NCI-H1417 treated with DMSO at 0.1 percent for 48 hours (cell line): ENCODE results near the gene NDUFV1.
"Not testable (repeated sequence)": the region's sequence is repeated elsewhere in the genome, so short reads cannot be mapped to it uniquely, and the experiment has no call there.

Source experiments
- DNase-seq: peaks from one replicate; lab custom pipeline; 2025; lab: John Stamatoyannopoulos, UW

Gene NDUFV1

DNA sequence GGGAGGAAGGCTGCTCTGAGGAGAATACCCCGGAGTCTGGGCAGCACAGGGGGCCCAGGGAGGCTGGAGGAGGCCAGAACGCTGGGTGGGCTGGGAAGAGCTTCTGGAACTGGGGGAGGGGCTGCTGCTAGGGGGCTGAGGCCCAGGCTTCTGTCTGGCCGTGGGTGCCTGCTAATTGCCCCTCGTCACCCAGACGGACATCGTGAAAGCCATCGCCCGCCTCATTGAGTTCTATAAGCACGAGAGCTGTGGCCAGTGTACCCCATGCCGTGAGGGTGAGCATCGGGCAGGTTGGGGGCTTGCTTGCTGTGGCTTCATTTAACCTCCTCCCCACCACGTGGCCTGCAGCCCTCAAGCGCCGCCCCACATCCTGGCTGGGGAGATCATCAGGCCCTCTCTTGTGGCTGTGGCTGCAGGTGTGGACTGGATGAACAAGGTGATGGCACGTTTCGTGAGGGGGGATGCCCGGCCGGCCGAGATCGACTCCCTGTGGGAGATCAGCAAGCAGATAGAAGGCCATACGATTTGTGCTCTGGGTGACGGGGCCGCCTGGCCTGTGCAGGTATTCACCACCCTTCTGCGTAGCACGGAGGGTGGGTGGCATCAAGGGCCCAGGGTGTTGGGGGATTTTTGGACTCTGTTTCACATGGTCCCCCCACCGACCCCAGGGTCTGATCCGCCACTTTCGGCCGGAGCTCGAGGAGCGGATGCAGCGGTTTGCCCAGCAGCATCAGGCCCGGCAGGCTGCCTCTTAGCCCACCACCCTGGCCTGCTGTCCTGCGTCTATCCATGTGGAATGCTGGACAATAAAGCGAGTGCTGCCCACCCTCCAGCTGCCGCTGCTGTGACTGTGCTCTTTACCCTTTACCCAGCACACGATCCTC is 5.2 kb downstream of the NDUFV1 start:
- no peak for DNase-seq

DNA sequence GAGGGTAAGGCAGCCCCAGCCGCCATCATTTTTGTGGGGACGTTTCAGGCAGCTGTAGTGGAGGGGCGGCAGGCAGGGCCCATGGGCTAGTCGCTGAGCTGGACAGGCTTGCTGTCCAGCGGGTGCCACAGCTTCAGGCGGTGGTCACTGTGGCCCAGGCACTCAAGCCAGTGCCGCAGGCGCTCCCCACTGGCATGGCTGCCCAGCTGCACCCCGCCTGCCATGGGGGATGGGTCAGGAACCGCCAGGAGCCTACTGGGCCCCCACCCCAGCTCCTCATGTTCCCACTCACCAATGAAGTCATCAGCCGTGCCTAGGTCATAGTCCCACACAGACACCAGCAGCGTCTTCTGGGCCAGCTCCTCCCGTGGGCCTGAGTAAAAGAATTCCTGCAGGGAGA is 6.0 kb downstream of the NDUFV1 start:
- no peak for DNase-seq

- DNase-seq: no peak
These were observed 6.7 kb downstream of the NDUFV1 start for GRCh38 chr11:67613313-67613959.

DNA sequence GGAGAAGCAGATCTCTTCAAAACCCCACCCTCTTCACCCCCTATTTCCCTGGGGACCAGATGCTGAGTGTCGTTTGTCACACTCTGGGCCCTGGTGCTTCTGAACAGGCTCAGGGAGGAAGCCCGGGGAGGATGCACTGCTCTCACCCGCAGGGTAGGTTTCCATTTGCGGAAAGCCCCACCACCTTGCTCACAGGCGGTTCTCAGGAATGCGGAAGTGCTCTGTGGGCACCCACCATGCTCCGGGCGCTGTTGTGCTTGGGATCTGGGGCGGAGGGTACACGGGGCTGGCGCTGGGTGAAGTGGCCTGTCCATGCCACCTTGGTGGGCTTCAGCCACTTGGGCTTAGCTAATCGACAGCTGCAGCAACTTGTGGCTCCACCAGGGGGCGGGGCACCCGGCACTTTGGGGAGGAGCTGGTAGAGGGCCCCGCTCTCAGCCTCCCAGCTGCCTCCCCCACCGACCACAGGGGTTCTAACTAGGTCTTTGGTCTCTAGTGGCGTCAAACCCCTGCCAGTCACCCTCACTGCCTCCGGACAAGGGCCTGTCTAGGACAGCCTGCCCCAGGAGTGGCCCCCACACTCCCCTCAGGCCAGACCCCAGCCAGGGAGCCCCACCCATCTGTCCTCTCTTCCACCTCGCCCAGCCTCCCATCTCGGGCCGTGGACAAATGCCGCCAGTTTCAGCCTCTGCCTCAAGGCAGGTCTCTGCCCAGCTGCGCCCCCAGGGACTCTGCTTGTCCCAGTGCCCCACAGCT is 7.4 kb downstream of the NDUFV1 start:
- no peak for DNase-seq

GRCh38 chr11:67614730-67615714 is 8.3 kb downstream of the NDUFV1 start:
- DNase-seq: no peak

- no peak for DNase-seq
These were observed 9.1 kb downstream of the NDUFV1 start for GRCh38 chr11:67615728-67616430.

GRCh38 chr11:67616431-67617242 is 9.9 kb downstream of the NDUFV1 start:
- DNase-seq: no peak

DNA sequence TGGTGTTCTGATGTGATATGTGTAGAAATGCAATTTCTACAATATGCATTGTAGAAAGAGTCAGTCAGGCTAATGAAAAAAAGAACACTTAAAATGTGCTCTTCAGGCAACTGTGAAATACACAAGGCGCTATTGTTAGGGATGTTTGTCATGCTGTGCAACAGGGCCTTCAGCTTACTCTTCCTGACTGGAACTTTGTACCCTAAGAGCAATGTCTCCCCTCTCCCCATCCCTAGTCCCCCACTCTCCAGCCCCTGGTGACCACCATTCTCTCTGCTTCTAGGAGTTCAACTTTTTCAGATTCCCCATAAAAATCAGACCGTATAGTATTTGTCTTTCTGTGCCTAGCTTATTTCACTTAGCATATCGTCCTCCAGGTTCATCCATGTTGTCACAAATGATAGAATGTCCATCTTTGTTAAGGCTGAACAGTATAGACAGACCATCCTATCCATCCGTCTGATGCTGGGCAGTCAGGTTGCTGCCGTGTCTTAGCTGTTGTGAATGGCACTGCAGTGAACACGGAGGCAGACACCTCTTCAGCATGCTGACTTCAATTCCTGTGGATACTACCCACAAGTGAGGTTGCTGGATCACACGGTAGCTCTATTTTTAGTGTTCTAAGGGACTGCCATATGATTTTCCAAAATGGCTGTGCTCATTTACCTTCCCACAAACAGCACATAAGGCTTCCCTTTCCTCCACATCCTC is 10.7 kb downstream of the NDUFV1 start:
- DNase-seq: no peak

DNA sequence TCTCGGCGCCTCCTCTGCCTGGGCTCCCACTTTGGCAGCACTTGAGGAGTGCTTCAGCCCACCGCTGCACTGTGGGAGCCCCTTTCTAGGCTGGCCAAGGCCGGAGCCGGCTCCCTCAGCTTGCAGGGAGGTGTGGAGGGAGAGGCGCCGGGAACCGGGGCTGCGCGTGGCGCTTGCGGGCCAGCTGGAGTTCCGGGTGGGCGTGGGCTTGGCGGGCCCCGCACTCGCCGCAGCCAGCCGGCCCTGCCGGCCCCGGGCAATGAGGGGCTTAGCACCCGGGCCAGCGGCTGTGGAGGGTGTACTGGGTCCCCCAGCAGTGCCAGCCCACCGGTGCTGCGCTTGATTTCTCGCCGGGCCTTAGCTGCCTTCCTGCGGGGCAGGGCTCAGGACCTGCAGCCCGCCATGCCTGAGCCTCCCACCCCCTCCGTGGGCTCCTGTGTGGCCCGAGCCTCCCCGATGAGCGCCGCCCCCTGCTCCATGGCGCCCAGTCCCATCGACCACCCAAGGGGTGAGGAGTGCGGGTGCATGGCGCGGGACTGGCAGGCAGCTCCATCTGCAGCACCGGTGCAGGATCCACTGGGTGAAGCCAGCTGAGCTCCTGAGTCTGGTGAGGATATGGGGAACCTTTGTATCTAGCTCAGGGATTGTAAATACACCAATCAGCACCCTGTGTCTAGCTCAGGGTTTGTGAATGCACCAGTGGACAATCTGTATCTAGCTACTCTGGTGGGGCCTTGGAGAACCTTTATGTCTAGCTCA is 12.3 kb downstream of the NDUFV1 start:
- not testable (repeated sequence) for DNase-seq

DNA sequence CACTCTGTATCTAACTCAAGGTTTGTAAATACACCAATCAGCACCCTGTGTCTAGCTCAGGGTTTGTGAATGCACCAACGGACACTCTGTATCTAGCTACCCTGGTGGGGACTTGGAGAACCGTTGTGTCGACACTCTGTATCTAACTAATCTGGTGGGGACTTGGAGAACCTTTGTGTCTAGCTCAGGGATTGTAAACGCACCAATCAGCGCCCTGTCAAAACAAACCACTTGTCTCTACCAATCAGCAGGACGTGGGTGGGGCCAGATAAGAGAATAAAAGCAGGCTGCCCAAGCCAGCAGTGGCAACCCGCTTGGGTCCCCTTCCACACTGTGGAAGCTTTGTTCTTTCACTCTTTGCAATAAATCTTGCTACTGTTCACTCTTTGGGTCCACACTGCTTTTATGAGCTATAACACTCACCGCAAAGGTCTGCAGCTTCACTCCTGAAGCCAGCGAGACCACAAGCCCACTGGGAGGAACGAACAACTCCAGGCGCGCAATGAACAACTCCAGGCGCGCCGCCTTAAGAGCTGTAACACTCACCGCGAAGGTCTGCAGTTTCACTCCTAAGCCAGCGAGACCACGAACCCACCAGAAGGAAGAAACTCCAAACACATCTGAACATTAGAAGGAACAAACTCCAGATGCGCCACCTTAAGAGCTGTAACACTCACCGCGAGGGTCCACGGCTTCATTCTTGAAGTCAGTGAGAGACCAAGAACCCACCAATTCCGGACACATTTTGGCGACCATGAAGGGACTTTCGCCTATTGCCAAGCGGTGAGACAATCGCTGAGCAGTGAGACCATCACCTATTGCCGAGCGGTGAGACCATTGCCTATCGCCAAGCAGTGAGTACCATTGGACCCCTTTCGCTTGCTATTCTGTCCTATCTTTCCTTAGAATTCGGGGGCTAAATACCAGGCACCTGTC is 13.2 kb downstream of the NDUFV1 start:
- not testable (repeated sequence) for DNase-seq

DNA sequence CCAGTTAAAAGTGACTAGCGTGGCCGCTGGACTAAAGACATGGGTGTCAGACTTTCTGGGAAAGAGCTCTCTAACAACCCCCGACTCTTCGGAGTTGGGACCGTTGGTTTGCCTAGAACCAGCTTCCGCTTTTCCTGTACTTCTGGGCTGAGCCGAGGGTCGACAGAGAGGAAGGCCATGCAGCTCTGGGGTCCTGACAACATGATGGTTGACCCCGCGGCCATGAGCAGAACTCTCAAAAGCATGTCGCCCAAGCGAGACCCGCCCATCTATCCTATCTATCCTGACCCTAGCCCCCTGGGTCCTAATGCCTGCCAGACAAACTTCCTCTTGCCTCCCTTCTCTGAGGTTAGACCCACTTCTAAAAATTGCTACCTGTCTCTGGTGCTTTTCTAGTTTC is 13.9 kb downstream of the NDUFV1 start:
- DNase-seq: not testable (repeated sequence)

- not testable (repeated sequence) for DNase-seq
These were observed 15.2 kb downstream of the NDUFV1 start for GRCh38 chr11:67621928-67622327.

DNA sequence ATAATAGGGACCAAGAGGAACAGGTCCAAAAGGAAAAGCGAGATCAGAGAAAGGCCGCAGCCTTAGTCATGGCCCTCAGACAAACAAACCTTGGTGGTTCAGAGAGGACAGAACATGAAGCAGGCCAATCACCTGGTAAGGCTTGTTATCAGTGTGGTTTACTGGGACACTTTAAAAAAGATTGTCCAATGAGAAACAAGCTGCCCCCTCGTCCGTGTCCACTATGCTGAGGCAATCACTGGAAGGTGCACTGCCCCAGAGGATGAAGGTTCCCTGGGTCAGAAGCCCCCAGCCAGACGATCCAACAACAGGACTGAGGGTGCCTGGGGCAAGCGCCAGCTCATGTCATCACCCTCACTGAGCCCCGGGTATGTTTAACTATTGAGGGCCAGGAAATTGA is 16.2 kb downstream of the NDUFV1 start:
- DNase-seq: not testable (repeated sequence)

- DNase-seq: not testable (repeated sequence)
These were observed 17.1 kb downstream of the NDUFV1 start for GRCh38 chr11:67623795-67624194.

- not testable (repeated sequence) for DNase-seq
These were observed 19.5 kb downstream of the NDUFV1 start for GRCh38 chr11:67626131-67626833.

GRCh38 chr11:67626970-67627369 is 20.2 kb downstream of the NDUFV1 start:
- DNase-seq: no peak

GRCh38 chr11:67627441-67627811 is 20.7 kb downstream of the NDUFV1 start:
- no peak for DNase-seq
